ENCODE data around the gene BORCS5. TPM values are rescaled to one million over a fixed set of nuclear protein-coding genes. Genes with fewer than 3 reads are reported as not detected.

The BORCS5 gene
- polyA plus RNA-seq, 2 of the 4 experiments (the other 2 are of a cell fraction), result 5.1 to 10.2 TPM

DNA sequence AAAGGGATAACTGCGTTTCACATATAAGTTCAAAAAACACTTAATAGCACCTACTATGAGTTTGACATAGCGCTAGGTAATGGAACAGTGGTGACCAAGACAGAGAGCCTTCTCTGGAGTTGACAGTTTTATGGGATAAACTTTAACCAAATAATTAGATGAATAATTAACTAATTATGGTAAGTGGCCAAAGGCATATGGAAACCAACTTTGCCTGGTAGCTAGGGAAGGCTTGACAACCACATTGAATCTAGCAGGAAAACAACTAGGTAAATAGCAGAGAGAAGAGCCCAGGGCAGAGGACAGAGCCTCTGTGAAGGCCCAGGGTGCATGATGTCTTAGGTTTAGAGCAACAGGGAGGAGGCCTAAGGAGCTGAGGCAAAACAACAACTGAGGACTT lies 153.7 kb downstream of the BORCS5 start:
- TF ChIP-seq HDAC2 (IDR thresholded peaks at IDR 0.05), result no peak
- no peak for TF ChIP-seq JUNB (IDR thresholded peaks at IDR 0.05)
- no peak for TF ChIP-seq CHD4 (IDR thresholded peaks at IDR 0.05; ENCODE audit: borderline replicate concordance)
- TF ChIP-seq FOSB (CRISPR knock-in tag; IDR thresholded peaks at IDR 0.05), result no peak
- no peak for TF ChIP-seq HOXB13 (CRISPR knock-in tag; IDR thresholded peaks at IDR 0.05; ENCODE audit: low read depth)
- no peak for TF ChIP-seq TFCP2L1 (CRISPR knock-in tag; IDR thresholded peaks at IDR 0.05)
- no peak for TF ChIP-seq SMC3 (IDR thresholded peaks at IDR 0.05)
- TF ChIP-seq, protein P1, sequence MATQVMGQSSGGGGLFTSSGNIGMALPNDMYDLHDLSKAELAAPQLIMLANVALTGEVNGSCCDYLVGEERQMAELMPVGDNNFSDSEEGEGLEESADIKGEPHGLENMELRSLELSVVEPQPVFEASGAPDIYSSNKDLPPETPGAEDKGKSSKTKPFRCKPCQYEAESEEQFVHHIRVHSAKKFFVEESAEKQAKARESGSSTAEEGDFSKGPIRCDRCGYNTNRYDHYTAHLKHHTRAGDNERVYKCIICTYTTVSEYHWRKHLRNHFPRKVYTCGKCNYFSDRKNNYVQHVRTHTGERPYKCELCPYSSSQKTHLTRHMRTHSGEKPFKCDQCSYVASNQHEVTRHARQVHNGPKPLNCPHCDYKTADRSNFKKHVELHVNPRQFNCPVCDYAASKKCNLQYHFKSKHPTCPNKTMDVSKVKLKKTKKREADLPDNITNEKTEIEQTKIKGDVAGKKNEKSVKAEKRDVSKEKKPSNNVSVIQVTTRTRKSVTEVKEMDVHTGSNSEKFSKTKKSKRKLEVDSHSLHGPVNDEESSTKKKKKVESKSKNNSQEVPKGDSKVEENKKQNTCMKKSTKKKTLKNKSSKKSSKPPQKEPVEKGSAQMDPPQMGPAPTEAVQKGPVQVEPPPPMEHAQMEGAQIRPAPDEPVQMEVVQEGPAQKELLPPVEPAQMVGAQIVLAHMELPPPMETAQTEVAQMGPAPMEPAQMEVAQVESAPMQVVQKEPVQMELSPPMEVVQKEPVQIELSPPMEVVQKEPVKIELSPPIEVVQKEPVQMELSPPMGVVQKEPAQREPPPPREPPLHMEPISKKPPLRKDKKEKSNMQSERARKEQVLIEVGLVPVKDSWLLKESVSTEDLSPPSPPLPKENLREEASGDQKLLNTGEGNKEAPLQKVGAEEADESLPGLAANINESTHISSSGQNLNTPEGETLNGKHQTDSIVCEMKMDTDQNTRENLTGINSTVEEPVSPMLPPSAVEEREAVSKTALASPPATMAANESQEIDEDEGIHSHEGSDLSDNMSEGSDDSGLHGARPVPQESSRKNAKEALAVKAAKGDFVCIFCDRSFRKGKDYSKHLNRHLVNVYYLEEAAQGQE (IDR thresholded peaks at IDR 0.05), result no peak
- no peak for TF ChIP-seq NPAS2 (CRISPR knock-in tag; IDR thresholded peaks at IDR 0.05; ENCODE audit: borderline replicate concordance)
- no peak for TF ChIP-seq ZFP36 (IDR thresholded peaks at IDR 0.05; ENCODE audit: borderline replicate concordance, partially characterized antibody)
- no peak for TF ChIP-seq SREBF2 (IDR thresholded peaks at IDR 0.05)
- TF ChIP-seq, protein P2, sequence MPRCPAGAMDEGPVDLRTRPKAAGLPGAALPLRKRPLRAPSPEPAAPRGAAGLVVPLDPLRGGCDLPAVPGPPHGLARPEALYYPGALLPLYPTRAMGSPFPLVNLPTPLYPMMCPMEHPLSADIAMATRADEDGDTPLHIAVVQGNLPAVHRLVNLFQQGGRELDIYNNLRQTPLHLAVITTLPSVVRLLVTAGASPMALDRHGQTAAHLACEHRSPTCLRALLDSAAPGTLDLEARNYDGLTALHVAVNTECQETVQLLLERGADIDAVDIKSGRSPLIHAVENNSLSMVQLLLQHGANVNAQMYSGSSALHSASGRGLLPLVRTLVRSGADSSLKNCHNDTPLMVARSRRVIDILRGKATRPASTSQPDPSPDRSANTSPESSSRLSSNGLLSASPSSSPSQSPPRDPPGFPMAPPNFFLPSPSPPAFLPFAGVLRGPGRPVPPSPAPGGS (IDR thresholded peaks at IDR 0.05), result no peak
- no peak for TF ChIP-seq CEBPB (IDR thresholded peaks at IDR 0.05)
- no peak for TF ChIP-seq MYC (IDR thresholded peaks at IDR 0.05; ENCODE audit: borderline replicate concordance, low read length)
- TF ChIP-seq MAFK (IDR thresholded peaks at IDR 0.05; ENCODE audit: partially characterized antibody), result no peak
- TF ChIP-seq HOXA7 (CRISPR knock-in tag; IDR thresholded peaks at IDR 0.05), result no peak
- no peak for FAIRE-seq
- H3K9me3 ChIP-seq, result no peaks in the 10 kb centered on the region
- no peak for ATAC-seq
- WGBS (ENCODE audit: missing lambda C conversion rate), result 94% methylated on average over 2 of the region's 2 CpGs
- ChIA-PET POLR2A (no interaction called here), CTCF (interaction anchor here (0.7 to 1.2 kb wide), 2 partner anchors 11 to 133 kb away, joined by 3 read pairs; no protein-coding TSS in a partner anchor)
- peaks cover 50% of the 10 kb centered on the region for H3K4me1 ChIP-seq
- H3K27ac ChIP-seq, result peak overlapping the region in 1 of 2 experiments; percentile 27; a peak in 2 of 6 replicates
- no peak for DNase-seq (ENCODE audit: low read depth in 1 of 2, low spot score in 1 of 2)
- H3K4me3 ChIP-seq, result no peak overlapping the region
- peak overlapping the region; percentile 9; the same call in 1 of the 3 replicates for H3K4me2 ChIP-seq

DNA sequence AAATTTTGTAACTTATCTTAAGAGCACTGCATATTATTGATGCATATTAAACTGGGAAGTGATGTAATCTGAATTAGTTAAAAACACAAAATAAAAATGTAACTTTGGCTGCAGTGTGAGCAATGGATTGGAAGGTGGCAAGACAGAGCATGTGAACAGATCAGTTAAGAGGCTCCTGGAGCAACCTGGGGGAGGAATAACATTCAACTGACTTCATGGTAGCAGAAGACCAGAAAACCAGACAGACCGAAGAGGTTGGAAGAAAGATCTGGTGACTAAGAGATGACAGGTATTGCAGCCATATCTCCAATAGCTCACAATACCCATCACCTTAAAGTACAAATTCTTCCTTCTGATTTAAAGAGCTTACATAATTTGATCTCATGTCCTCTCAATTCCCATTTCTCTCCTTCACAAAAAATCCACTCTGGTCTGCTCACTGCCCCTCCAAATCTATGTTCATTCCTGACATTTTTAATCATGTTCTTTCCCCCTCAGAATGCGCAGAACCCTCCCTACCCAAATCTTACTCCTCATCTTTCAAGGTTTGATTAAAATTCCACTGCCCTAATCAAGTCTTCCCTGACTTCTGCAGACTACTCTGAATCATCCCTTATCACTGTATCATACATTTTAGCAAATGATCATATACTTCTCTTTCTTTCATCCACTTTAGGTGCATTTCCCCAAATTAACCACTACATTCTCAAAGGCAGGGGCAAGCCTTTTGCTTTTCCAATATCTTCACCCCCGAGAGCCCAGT lies 154.3 kb downstream of the BORCS5 start:
- TF ChIP-seq POLR2A (IDR thresholded peaks at IDR 0.05; ENCODE audit: low read length), result no peak
- no peak for TF ChIP-seq NPAS2 (CRISPR knock-in tag; IDR thresholded peaks at IDR 0.05; ENCODE audit: borderline replicate concordance)
- no peak for TF ChIP-seq FOSL2 (IDR thresholded peaks at IDR 0.05)
- 0 out of 2 replicates have a peak, but pooled peaks have one; percentile 2 for TF ChIP-seq FOSL2 (CRISPR knock-in tag; IDR thresholded peaks at IDR 0.05)
- no peak for DNase-seq (ENCODE audit: low read depth in 1 of 2, low spot score in 1 of 2)
- peak in 1 of 2 experiments; percentile 32; a peak in 1 of 6 replicates for ATAC-seq
- Histone ChIP-seq H3K9me3 (no peaks in the 10 kb centered on the region), H3K4me1 (peaks cover 45% of the 10 kb centered on the region), H3K4me2 (peak overlapping the region; percentile 9; the same call in 1 of the 3 replicates), H3K27ac (peak overlapping the region in 1 of 2 experiments; percentile 27; a peak in 1 of 6 replicates), H3K4me3 (no peak overlapping the region)
- ChIA-PET POLR2A (no interaction called here), CTCF (interaction anchor here (0.7 kb wide), 1 partner anchor 11 kb away, joined by 3 read pairs; no protein-coding TSS in a partner anchor)
- WGBS (ENCODE audit: missing lambda C conversion rate), result 73% methylated on average over 3 of the region's 3 CpGs
- no peak for FAIRE-seq
